LNCaP clone FGC (cell line): ENCODE measurements around the gene RPS6KB2.
"Not testable (repeated sequence)": the region's sequence is repeated elsewhere in the genome, so short reads cannot be mapped to it uniquely, and the experiment has no call there.

Experiments
- DNase-seq: peaks from one replicate; pipeline ENCODE4 v3.0.0-alpha.2; 2011; ENCODE audit warnings: low read depth
- H3K4me3 ChIP-seq: 2 replicates; pipeline ENCODE4 v1.5.1; 2011; ENCODE audit warnings: mild to moderate bottlenecking, low read depth, low read length, control low read depth
- CTCF ChIP-seq: IDR thresholded peaks from 2 replicates; pipeline ENCODE4 v1.5.1; 2012; ENCODE audit warnings: mild to moderate bottlenecking; ENCODE audit not compliant: control insufficient read depth, insufficient read depth; ENCODE audit errors: extremely low read depth

Gene RPS6KB2

GRCh38 chr11:67423891-67424613, 4.2 kb upstream of the RPS6KB2 start:
- H3K4me3 ChIP-seq = no peak overlapping the region
- no peak for DNase-seq
- TF ChIP-seq CTCF = no peak

DNA sequence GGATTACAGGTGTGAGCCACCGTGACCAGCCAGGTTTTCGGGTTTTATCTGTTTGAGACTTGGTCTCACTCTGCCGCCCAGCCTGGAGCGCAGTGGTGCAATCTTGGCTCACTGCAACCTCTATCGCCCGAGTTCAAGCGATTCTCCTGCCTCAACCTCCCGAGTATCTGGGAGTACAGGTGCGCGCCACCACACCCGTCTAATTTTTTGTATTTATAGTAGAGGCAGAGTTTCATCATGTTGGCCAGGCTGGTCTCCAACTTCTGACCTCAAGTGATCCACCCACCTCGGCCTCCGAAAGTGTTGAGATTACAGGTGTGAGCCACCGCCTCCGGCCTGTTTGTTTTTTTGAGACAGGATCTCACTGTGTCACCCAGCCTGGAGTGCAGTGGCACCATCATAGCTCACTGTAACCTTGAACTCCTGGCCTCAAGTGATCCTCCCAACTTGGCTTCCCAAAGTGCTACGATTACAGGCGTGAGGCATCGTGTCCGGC, 882 bp upstream of the RPS6KB2 start:
- DNase-seq = not testable (repeated sequence)
- H3K4me3 ChIP-seq = peak overlapping the region; percentile 74

GRCh38 chr11:67429038-67429668, 859 bp downstream of the RPS6KB2 start:
- no peak for DNase-seq
- H3K4me3 ChIP-seq = peak overlapping the region; percentile 74
- TF ChIP-seq CTCF = no peak

DNA sequence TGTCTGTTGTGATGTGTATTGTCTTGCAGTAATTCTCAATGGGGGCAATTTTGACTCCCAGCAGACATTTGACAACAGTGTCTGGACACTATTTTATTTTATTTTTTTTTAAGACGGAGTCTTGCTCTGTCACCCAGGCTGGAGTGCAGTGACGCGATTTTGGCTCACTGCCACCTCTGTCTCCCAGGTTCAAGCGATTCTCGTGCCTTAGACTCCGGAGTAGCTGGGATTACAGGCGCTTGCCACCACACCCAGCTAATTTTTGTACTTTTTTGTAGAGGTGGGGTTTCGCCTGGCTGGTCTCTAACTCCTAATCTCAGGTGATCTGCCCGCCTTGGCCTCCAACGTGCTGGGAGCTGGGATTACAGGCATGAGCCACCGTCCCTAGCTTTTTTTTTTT, 1.4 kb downstream of the RPS6KB2 start:
- no peak for TF ChIP-seq CTCF
- no peak for DNase-seq
- peak overlapping the region; percentile 74 for H3K4me3 ChIP-seq

DNA sequence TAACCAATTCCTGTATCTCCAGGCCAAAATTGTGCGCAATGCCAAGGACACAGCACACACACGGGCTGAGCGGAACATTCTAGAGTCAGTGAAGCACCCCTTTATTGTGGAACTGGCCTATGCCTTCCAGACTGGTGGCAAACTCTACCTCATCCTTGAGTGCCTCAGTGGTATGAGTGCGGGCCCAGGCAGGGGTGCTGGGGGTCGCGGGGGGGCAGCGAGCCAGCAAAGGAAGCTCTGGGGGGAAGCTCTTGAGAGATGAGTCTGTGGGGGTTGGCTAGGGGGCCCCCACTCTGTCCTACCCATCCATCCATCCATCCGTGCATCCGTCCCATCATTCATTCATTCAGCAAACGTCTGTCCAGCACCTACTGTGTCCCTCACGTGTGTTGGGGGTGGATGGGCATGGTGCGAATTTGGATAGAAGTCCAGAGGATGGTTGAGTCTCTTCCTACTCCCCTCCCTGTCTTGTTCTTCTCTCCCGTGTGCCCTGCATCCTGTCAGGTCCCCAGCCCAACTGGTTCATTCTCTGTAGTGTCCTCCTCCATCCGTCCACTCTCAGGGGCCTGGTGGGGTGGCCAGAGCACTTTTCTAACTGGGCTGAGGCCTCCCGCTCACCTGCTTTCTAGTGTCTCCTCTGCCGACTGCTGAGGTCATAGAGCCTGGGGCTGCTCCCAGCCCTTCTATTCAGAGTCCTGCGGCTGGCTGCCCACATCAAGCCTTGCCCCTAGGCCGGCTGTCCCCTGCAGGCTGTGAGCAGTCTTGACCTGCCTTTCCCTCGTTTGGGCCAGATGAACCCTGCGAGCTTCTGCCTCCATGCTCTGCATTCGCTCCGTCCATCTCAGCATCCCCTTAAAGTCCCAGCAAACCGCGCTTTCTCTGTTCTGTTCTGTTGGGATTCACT, 3.3 kb downstream of the RPS6KB2 start:
- no peak for DNase-seq
- H3K4me3 ChIP-seq = no peak overlapping the region
- no peak for TF ChIP-seq CTCF

DNA sequence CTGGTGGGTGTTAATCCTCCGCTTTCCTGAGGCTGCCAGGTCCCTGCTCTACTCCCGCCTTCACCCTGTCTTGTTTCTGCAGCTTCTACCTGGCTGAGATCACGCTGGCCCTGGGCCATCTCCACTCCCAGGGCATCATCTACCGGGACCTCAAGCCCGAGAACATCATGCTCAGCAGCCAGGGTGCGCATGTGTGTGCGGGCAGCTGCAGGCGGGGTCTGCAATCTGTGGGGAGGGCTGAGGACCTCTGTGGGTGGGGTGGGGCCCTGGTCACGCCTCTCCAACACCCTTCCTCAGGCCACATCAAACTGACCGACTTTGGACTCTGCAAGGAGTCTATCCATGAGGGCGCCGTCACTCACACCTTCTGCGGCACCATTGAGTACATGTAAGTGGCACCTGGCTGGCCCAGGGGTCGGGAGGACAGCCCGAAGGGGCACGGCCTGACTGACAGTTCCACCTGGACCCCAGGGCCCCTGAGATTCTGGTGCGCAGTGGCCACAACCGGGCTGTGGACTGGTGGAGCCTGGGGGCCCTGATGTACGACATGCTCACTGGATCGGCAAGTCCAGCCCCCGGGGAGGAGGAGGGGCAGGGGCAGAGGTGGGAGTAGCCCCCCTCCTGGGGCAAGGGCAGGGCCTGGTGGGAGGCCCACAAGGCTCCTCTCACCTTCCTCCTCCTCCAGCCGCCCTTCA, 4.5 kb downstream of the RPS6KB2 start:
- TF ChIP-seq CTCF = no peak
- no peak overlapping the region for H3K4me3 ChIP-seq
- no peak for DNase-seq
